GM21423 (cell line): ENCODE measurements around the gene FANCF.
"Not testable (repeated sequence)": the region's sequence is repeated elsewhere in the genome, so short reads cannot be mapped to it uniquely, and the experiment has no call there.

Experiments used
- ATAC-seq: cut with Tn5 transposase; IDR thresholded peaks from one replicate; pipeline ENCODE4 v1.9.1; 2021; ENCODE audit warnings: mild to moderate bottlenecking, moderate library complexity; ENCODE audit not compliant: unreplicated experiment

Gene FANCF

GRCh38 chr11:22625448-22626287, at the start of gene FANCF:
Gene FANCF (minus strand): TSS chr11:22625823. CDS start chr11:22625810, 13 bp downstream.
- peak; percentile 95 for ATAC-seq

- no peak for ATAC-seq
Measured at GRCh38 chr11:22674470-22675439, 49.1 kb upstream of the FANCF start.

GRCh38 chr11:22671751-22672150, 46.1 kb upstream of the FANCF start:
- no peak for ATAC-seq

GRCh38 chr11:22670830-22671229, 45.2 kb upstream of the FANCF start:
- ATAC-seq = peak; percentile 32

GRCh38 chr11:22669368-22669767, 43.7 kb upstream of the FANCF start:
- no peak for ATAC-seq

- peak; percentile 29 for ATAC-seq
Measured at GRCh38 chr11:22668005-22668796, 42.6 kb upstream of the FANCF start.

- ATAC-seq = peak; percentile 48
Measured at GRCh38 chr11:22666688-22667439, 41.2 kb upstream of the FANCF start.

GRCh38 chr11:22666325-22666687, 40.7 kb upstream of the FANCF start, which contains the start of gene GAS2:
Gene GAS2 (plus strand): TSS chr11:22666611. CDS start chr11:22674870, 8,259 bp downstream.
- ATAC-seq = peak; percentile 13

GRCh38 chr11:22659783-22660182, 34.2 kb upstream of the FANCF start:
- ATAC-seq = no peak

- peak; percentile 98 for ATAC-seq
Measured at GRCh38 chr11:22657101-22657694, 31.6 kb upstream of the FANCF start.

- no peak for ATAC-seq
Measured at GRCh38 chr11:22656130-22656529, 30.5 kb upstream of the FANCF start.

GRCh38 chr11:22652346-22652745, 26.7 kb upstream of the FANCF start:
- not testable (repeated sequence) for ATAC-seq

GRCh38 chr11:22641559-22641958, 15.9 kb upstream of the FANCF start:
- no peak for ATAC-seq

GRCh38 chr11:22640862-22641261, 15.2 kb upstream of the FANCF start:
- ATAC-seq = no peak

- no peak for ATAC-seq
Measured at GRCh38 chr11:22635689-22636088, 10.1 kb upstream of the FANCF start.

GRCh38 chr11:22634897-22635629, 9.4 kb upstream of the FANCF start:
- no peak for ATAC-seq

- ATAC-seq = no peak
Measured at GRCh38 chr11:22633354-22633902, 7.8 kb upstream of the FANCF start.

- ATAC-seq = no peak
Measured at GRCh38 chr11:22627421-22627820, 1.8 kb upstream of the FANCF start.
